Nucleus accumbens (tissue), 56 donors: ENCODE results near the gene PTPN23.

ENCODE experiments used
- DNase-seq, 56 donors: peaks; one replicate each; lab custom pipeline; 2025; lab: John Stamatoyannopoulos, UW

Gene PTPN23

DNA sequence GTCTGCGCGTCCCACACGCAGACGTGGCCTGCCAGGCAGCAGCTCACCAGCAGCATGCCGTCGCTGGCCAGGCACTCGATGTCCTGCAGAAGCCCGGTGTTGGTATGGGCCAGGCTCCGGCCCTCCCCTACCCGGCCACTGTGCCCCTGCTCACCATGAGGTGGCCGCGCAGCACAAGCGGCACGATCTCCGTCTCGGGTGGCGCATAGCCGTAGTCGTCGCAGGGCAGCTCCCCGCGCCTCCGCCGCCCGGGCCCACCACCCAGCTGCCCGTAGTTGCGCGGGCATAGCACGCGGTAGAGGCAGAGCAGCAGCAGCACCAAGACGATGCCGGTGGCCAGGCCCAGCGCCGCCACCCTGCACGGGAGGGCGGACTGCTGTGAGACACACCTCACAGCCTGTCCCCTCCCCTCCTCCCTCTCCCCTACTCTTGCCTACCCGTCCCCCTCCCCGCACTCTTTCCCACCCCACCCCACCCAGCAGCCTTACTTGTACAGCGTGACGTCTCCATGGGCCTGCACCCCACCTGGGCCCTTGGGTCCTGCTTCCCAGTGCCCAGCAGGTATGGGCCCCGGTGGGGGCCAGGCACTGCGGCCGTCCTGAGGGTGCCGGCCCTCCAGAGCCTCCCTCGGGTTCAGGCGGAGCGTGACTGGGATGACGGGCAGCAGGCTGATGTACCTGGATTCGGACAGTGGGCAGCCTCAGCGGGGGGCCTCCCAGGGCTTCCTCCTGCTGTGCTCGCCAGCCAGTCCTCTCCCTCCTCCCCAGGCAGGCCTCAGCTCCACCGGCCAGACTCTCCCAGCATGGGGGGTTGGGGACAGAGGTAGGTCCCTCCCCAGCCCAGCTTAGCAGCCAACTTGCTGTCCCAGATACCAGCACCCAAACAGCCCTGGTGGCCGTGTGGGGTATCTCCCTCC is 37.6 kb downstream of the PTPN23 start:
- no peak for DNase-seq

- no peak for DNase-seq
Observed at GRCh38 chr3:47419083-47420043, 38.5 kb downstream of the PTPN23 start.

- DNase-seq, result no peak
Observed at GRCh38 chr3:47420044-47420430, 39.2 kb downstream of the PTPN23 start.

DNA sequence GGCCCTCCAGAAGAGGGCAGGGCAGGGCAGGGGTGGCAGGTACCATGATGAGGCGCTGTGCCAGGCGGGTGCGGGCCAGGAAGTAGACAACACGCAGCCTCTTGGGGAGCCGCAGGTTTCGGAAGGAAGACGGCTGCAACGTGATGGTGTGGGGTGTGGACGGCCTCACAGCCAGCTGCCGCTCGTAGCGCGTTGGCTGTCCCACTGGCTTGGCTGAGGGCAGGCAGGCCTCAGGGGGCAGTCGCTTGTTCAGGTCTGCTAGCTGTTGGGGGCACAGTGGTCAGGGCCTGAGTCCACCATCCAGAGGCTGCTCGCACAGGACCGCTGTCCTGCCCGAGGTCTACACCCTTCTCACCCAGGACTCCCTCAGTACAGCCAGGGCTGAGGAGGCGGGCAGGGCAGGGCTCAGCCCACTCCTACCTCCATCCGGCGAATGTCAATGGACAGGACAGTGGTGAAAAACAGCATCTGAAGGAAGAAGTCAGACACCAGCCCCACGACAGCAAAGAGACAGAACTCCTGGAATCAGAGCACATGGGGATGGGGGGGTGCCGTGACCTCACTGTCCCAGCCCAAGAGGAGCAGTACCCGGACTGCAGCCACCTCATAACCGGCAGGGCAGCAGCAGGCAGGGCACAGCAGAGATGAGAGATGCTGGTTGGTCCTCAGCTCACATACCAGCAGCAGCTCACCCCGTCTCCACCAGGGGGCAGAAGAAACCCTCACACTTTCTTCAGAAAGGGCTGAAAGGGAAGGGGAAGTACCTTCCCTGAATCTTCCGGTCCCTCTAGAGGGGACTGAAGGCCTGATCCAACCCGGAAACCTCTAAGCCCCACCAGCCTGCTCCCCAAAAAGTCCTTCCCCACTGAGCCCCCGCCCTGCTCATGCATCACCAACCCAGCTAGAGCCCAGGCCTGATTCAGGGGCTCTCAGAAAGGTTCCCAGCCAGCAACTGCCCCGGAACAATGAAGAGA is 40.0 kb downstream of the PTPN23 start:
- peak in 51 of 56 donors; percentile 25 to 93 (median 71) for DNase-seq

DNA sequence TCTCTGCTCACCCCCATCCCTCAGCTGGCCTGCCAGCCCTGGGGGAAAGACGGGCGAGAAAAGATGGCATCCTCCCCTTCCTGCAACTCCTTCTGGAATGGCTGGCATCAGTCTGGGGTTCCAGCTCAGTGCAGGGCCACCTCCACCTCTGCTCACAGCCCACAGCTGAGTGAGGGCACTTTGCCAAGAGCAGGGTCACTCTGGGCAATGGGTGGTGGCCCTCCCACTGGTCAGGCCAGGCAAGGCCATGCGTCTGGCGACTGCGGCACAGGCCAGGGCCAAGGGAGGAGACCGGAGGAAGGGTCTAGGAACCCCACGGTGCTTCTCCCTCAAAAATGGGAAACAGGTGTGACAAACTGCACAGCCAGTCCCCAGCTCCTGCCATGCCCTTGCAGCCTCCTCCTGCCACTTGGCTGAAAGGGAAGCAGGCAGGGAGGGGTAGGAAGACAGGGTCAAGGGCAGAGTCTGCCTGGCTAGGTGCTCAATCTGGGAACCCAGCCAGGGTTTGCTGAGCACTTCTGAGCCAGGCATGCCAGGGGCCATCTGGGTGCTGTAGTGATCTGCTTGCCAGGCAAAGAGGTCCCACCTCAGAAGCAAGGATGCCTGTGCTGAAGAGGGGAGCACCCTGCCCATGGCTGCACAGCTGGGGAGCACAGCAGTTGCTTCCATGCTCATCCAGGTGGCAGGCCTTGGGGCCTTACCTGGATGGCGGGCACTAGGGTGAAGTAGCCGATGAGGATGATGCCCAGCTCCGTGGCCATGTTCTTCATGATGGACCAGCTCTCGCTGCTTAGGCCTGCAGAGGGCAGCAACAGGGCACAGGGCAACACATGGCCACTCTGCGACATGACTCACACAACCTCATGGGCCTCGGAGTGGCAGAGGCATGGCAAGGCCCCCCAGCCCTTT is 41.2 kb downstream of the PTPN23 start:
- DNase-seq, result no peak

- DNase-seq, result no peak
Observed at GRCh38 chr3:47422743-47423142, 41.9 kb downstream of the PTPN23 start.

DNA sequence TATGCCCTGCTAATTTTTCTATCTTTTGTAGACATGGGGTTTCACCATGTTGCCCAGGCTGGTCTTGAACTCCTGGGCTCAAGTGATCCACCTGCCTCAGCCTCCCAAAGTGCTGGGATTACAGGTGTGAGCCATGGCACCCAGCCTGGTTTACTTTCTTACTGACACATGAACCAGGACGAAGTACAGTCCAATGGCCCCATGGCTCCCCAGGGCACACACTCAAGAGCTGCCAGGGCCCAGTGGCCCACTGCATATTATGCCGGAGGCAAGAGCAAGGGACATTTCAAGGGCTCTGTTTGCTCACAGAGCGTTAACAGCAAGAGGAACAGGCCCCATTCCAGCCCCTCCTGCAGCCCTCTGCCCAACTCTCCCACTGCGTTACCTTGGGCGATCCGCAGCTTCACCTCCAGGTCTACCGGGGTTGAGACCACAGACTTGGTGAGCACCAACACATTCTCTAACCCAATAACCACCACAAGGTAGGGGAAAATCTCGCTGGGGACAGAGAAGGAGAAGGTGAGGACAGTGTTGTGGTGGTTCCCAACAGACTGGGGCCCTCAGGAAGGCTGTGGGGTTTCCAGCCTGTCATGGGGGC is 42.8 kb downstream of the PTPN23 start:
- no peak for DNase-seq

DNA sequence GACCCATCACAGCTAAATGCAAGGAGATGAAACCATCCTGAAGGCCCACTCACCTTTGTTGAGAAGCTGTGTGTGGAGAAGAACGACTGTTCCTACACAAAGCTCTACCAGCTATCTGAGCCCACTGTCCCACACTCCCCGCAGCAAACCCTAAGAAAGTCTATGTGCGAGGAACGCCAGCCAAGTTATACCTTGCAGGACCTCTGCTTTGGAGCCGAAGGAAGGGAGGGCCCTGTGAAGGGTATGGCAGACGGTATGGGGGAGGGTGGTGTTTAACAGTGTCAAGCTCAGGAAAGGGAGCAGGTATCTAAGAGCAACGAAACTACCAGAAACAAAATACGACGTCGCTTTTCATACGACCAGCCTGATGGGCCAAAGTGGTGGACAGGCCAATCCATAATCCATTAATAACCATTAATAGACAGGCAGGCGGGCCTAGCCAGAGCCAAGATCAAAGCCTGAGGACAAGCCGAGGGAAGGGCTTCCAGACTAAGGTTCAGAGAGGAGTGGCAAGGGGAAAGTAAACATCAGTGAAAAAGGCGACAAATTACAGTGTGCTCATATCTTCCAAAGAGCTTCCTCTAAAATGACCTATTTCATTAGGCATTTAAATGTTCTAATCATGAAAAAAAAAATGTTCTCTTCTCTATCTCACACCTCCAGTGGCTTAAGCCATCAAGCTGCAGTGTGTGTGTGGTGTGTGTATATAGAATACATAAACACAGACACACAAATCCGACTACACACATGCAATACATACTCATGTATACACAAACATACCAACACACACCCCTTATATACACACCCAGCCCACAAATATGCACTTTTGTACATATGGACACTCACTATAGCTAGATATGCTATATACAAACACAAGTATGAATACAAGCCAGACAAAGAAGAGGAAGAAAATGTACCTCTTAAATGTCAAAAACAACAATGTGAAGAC is 43.9 kb downstream of the PTPN23 start:
- no peak for DNase-seq

DNA sequence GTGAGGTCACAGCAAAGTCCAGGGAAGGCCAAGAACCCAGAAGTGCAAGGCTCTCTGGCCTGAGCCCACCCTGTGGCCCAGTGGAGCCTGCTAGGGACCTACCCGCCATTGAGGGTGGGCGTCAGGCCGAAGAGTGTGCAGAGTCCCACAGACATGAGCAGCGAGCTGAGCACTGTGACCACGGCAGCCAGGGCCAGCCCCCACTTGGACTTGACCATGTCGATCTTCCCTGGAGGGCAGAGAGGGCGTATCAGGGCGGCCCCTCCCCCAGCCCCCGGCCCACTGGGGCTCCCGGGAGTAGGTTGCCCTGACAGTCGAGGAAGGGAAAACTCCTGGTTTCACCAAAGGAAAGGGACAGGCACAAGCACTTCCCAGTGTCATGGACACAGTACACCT is 44.6 kb downstream of the PTPN23 start:
- DNase-seq, result no peak

DNA sequence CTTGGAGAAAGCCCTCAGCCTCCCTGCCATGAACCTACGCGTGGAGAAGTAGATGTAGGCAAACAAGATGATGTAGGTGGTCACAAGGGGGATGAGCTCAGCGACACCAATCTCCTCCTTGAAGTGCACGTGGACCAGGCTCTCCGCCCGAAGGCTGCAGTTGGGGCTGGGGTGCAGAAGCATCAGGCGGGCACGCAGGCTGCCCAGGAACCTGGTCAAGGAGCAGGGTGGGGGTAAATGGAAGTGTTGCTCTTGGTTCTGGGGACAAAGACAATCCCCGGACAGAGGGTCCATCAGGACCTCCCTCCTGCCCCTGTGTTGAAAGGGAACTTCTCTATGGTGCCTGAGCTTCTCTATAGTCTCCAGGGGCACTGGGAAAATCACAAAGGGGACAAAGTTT is 45.1 kb downstream of the PTPN23 start:
- DNase-seq, result no peak

GRCh38 chr3:47427866-47428265 is 47.0 kb downstream of the PTPN23 start:
- DNase-seq, result no peak

DNA sequence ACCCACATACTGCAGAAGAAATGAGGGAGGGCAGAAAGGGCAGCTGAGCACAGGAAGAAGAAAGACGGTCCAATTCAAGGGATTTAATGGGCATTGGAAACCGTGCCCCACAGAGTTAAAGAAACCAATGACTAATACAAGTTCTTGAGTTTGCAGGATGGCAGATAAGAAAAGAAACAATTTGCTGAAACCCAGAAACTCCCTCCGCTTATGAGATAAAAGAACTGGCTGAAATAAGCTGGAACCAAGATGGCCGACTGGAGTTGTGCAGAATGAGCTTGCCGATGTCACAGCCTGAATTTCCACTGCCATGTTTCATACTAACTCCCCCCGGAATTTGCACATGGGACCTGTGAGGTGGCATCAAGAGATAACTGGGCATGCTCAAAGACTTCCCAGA is 47.8 kb downstream of the PTPN23 start:
- DNase-seq, result no peak

GRCh38 chr3:47429476-47430270 is 48.9 kb downstream of the PTPN23 start:
- no peak for DNase-seq

GRCh38 chr3:47430606-47431005 is 49.8 kb downstream of the PTPN23 start:
- no peak for DNase-seq

GRCh38 chr3:47431225-47431624 is 50.4 kb downstream of the PTPN23 start:
- DNase-seq, result no peak

DNA sequence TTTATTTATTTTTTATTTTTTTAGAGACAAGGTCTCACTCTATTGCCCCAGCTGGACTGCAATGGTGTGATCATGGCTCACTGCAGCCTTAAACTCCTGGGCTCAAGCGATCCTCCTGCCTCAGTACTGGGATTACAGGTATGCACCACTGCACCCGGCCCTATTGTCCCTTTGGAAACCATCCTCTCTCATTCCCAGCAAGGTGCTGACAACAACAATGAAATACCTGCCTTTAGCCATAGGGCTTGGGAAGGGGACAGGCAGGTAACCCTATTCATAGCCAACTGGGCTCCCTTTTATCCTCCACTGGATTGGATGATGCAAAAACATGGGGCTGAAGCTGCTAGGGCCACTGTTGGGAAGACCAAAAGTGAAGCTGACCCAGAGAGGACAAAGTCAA is 51.9 kb downstream of the PTPN23 start:
- DNase-seq, result no peak

- DNase-seq, result no peak
Observed at GRCh38 chr3:47433796-47434195, 53.0 kb downstream of the PTPN23 start.
